Measurements from ENCODE around the gene SEC23A. TPM values are rescaled to one million over a fixed set of nuclear protein-coding genes. Genes with fewer than 3 reads are reported as not detected.
"Not testable (repeated sequence)": the region's sequence is repeated elsewhere in the genome, so short reads cannot be mapped to it uniquely, and the experiment has no call there.

The SEC23A gene
- total RNA-seq (ENCODE audit: unreplicated experiment), result 59.2 TPM
- long read RNA-seq, full-length matches to known transcripts, result 15 of 17 reads
- long read RNA-seq, partial matches to known transcripts, result 1 of 17 reads
- long read RNA-seq, other reads (novel, unspliced or antisense), result 1 of 17 reads

- no peak for TF ChIP-seq CTCF (IDR thresholded peaks at IDR 0.05; ENCODE audit: partially characterized antibody, unreplicated experiment)
- Mint-ChIP-seq H3K4me1 (ENCODE audit: low read depth, unreplicated experiment) (peaks cover 2% of the 10 kb centered on the region), H3K36me3 (ENCODE audit: unreplicated experiment) (no peaks in the 10 kb centered on the region), H3K27ac (ENCODE audit: unreplicated experiment) (peak within 1 kb of the TSS; percentile 91), H3K9me3 (ENCODE audit: unreplicated experiment) (peaks cover 4% of the 10 kb centered on the region), H3K4me3 (ENCODE audit: unreplicated experiment) (peak within 1 kb of the TSS; percentile 94), H3K27me3 (ENCODE audit: unreplicated experiment) (peaks cover 3% of the 10 kb centered on the region)
- DNase-seq, result peak; percentile 90
These were observed at the start of gene SEC23A for GRCh38 chr14:39102969-39103957. SEC23A (minus strand) TSS chr14:39103235; CDS start chr14:39096118, 7,117 bp downstream.

- no peak overlapping the region for H3K27ac Mint-ChIP-seq (ENCODE audit: unreplicated experiment)
These were observed 42.4 kb upstream of the SEC23A start for GRCh38 chr14:39145266-39145966.

DNA sequence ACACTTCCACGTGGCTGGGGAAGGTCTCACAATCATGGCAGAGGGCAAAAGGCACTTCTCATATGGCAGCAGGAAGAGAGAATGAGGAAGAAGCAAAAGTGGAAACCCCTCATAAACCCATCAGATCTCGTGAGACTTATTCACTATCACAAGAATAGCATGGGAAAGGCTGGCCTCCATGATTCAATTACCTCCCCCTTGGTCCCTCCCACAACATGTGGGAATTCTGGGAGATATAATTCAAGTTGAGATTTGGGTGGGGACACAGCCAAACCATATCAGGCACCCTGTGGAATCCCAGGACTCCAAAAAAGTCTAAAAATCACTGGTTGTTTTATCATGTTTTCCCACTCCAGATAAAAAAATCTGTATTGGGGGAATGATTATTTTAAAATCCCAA is 40.2 kb upstream of the SEC23A start:
- not testable (repeated sequence) for H3K27me3 Mint-ChIP-seq (ENCODE audit: unreplicated experiment); H3K36me3 Mint-ChIP-seq (ENCODE audit: unreplicated experiment); H3K9me3 Mint-ChIP-seq (ENCODE audit: unreplicated experiment); DNase-seq; H3K4me1 Mint-ChIP-seq (ENCODE audit: low read depth, unreplicated experiment); H3K4me3 Mint-ChIP-seq (ENCODE audit: unreplicated experiment)
- peak overlapping the region; percentile 41 for H3K27ac Mint-ChIP-seq (ENCODE audit: unreplicated experiment)

More at GRCh38 chr14:39145266-39145966, 42.4 kb upstream of the SEC23A start:
- H3K36me3 Mint-ChIP-seq (ENCODE audit: unreplicated experiment), result peaks cover 8% of the 10 kb centered on the region
- no peak for TF ChIP-seq CTCF (IDR thresholded peaks at IDR 0.05; ENCODE audit: partially characterized antibody, unreplicated experiment)
- DNase-seq, result no peak
- no peak overlapping the region for H3K4me3 Mint-ChIP-seq (ENCODE audit: unreplicated experiment)
- H3K4me1 Mint-ChIP-seq (ENCODE audit: low read depth, unreplicated experiment), result no peaks in the 10 kb centered on the region
- peaks cover 2% of the 10 kb centered on the region for H3K27me3 Mint-ChIP-seq (ENCODE audit: unreplicated experiment)
- H3K9me3 Mint-ChIP-seq (ENCODE audit: unreplicated experiment), result peaks cover 4% of the 10 kb centered on the region

GRCh38 chr14:39141623-39142022 is 38.6 kb upstream of the SEC23A start:
- H3K36me3 Mint-ChIP-seq (ENCODE audit: unreplicated experiment); DNase-seq; H3K9me3 Mint-ChIP-seq (ENCODE audit: unreplicated experiment): not testable (repeated sequence)

DNA sequence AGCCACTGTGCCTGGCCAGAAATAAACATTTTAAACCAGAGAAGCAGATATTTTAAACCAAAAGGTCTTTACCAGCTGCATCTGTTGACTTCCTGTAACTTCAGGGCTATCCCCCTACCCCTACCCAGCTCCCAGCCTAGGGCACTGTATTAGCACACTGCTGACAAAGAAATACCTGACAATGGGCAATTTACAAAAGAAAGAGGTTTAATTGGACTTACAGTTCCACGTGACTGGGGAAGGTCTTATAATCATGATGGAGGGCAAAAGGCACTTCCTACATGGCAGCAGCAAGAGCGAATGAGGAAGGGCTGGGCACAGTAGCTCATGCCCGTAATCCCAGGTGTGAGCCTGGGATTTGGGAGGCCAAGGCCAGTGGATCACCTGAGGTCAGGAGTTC is 37.1 kb upstream of the SEC23A start:
- peaks cover 2% of the 10 kb centered on the region for H3K27me3 Mint-ChIP-seq (ENCODE audit: unreplicated experiment)
- H3K4me1 Mint-ChIP-seq (ENCODE audit: low read depth, unreplicated experiment), result no peaks in the 10 kb centered on the region
- TF ChIP-seq CTCF (IDR thresholded peaks at IDR 0.05; ENCODE audit: partially characterized antibody, unreplicated experiment), result no peak
- H3K36me3 Mint-ChIP-seq (ENCODE audit: unreplicated experiment), result peaks cover 8% of the 10 kb centered on the region
- H3K4me3 Mint-ChIP-seq (ENCODE audit: unreplicated experiment), result no peak overlapping the region
- H3K9me3 Mint-ChIP-seq (ENCODE audit: unreplicated experiment), result peaks cover 6% of the 10 kb centered on the region
- H3K27ac Mint-ChIP-seq (ENCODE audit: unreplicated experiment), result no peak overlapping the region
- no peak for DNase-seq

More at GRCh38 chr14:39141623-39142022, 38.6 kb upstream of the SEC23A start:
- H3K4me3 Mint-ChIP-seq (ENCODE audit: unreplicated experiment); H3K27me3 Mint-ChIP-seq (ENCODE audit: unreplicated experiment); H3K27ac Mint-ChIP-seq (ENCODE audit: unreplicated experiment); H3K4me1 Mint-ChIP-seq (ENCODE audit: low read depth, unreplicated experiment): not testable (repeated sequence)
